HG02571 (cell line): ENCODE results near the gene RBM17.
"Not testable (repeated sequence)": the region's sequence is repeated elsewhere in the genome, so short reads cannot be mapped to it uniquely, and the experiment has no call there.

Experiments
- ATAC-seq: cut with Tn5 transposase; IDR thresholded peaks from one replicate; pipeline ENCODE4 v1.9.1; 2021; ENCODE audit warnings: mild to moderate bottlenecking, moderate library complexity; ENCODE audit not compliant: unreplicated experiment

RBM17 gene

GRCh38 chr10:6079044-6079443 is 9.8 kb upstream of the RBM17 start:
- ATAC-seq = no peak

- ATAC-seq = no peak
Measured at GRCh38 chr10:6080417-6080973, 8.3 kb upstream of the RBM17 start.

GRCh38 chr10:6082496-6083395 is 6.1 kb upstream of the RBM17 start:
- no peak for ATAC-seq

- ATAC-seq = no peak
Measured at GRCh38 chr10:6083523-6084475, 5.0 kb upstream of the RBM17 start.

GRCh38 chr10:6086375-6087233 is 2.2 kb upstream of the RBM17 start:
- peak; percentile 42 for ATAC-seq

- peak; percentile 24 for ATAC-seq
Measured at GRCh38 chr10:6089334-6090219, 743 bp downstream of the RBM17 start.

GRCh38 chr10:6091630-6092029 is 2.8 kb downstream of the RBM17 start:
- no peak for ATAC-seq

- ATAC-seq = no peak
Measured at GRCh38 chr10:6092731-6093130, 3.9 kb downstream of the RBM17 start.

- no peak for ATAC-seq
Measured at GRCh38 chr10:6095810-6096570, 7.2 kb downstream of the RBM17 start.

- no peak for ATAC-seq
Measured at GRCh38 chr10:6097063-6097462, 8.2 kb downstream of the RBM17 start.

- no peak for ATAC-seq
Measured at GRCh38 chr10:6098156-6098555, 9.3 kb downstream of the RBM17 start.

GRCh38 chr10:6100370-6100769 is 11.5 kb downstream of the RBM17 start:
- ATAC-seq = no peak

GRCh38 chr10:6101181-6101580 is 12.3 kb downstream of the RBM17 start:
- ATAC-seq = peak; percentile 92

- no peak for ATAC-seq
Measured at GRCh38 chr10:6102128-6102527, 13.3 kb downstream of the RBM17 start.

- no peak for ATAC-seq
Measured at GRCh38 chr10:6103591-6103990, 14.8 kb downstream of the RBM17 start.

GRCh38 chr10:6107616-6108015 is 18.8 kb downstream of the RBM17 start:
- ATAC-seq = not testable (repeated sequence)

- ATAC-seq = no peak
Measured at GRCh38 chr10:6108072-6108471, 19.2 kb downstream of the RBM17 start.

GRCh38 chr10:6108631-6109443 is 20.0 kb downstream of the RBM17 start:
- no peak for ATAC-seq
